Colonic mucosa (tissue), 4 donors: ENCODE data around the gene RNF149. TPM values are rescaled to one million over a fixed set of nuclear protein-coding genes. Genes with fewer than 3 reads are reported as not detected.

Source experiments
- DNase-seq: peaks from one replicate; pipeline ENCODE4 v3.0.0-alpha.2; 2020
- H3K27ac ChIP-seq: fragments of 200-600 bp; one replicate; pipeline ENCODE4 v1.8.0; 2021
- H3K27me3 ChIP-seq: fragments of 200-600 bp; one replicate; pipeline ENCODE4 v1.8.0; 2021
- H3K36me3 ChIP-seq: fragments of 200-600 bp; one replicate; pipeline ENCODE4 v1.8.0; 2021
- H3K4me1 ChIP-seq: fragments of 200-600 bp; one replicate; pipeline ENCODE4 v1.8.0; 2021; ENCODE audit warnings: mild to moderate bottlenecking
- H3K4me3 ChIP-seq: fragments of 200-600 bp; one replicate; pipeline ENCODE4 v1.8.0; 2021
- H3K9ac ChIP-seq, 2 donors: one replicate each; pipeline ENCODE4 v1.7.0; 2013; ENCODE audit warnings: control low read depth in 2 of 2, low read depth in 2 of 2, low read length in 2 of 2
- H3K9me3 ChIP-seq: fragments of 200-600 bp; one replicate; pipeline ENCODE4 v1.8.0; 2021
- intact Hi-C: fragments of 100-400 bp; cut with DNase I; formaldehyde crosslinking; loops from one replicate; pipeline ENCODE4 v1.14.1; 2022
- total RNA-seq, 2 donors: library from RNA; stranded (reverse); fragmentation: NEBNext Ultra II Directional in 1 of 2; extraction: Animal tissue kit (Norgen Biotek cat#: 25700) in 1 of 2; gene quantifications; one replicate each; pipeline ENCODE4 v1.2.1, GENCODE V29; 2021
- TF ChIP-seq, protein P1 (sequence below): fragments of 200-600 bp; IDR thresholded peaks from one replicate; pipeline ENCODE4 v1.8.0; 2022; ENCODE audit warnings: antibody characterized with exemption, mild to moderate bottlenecking
- donor health status: healthy.
- donor health status: DM: no; HTN: no; CAD: no.
- donor health status: DM: no; HTN: no; CAD: no.

Gene RNF149
- total RNA-seq, 2 donors from 2014 or later: 39.6 to 54.8 TPM

DNA sequence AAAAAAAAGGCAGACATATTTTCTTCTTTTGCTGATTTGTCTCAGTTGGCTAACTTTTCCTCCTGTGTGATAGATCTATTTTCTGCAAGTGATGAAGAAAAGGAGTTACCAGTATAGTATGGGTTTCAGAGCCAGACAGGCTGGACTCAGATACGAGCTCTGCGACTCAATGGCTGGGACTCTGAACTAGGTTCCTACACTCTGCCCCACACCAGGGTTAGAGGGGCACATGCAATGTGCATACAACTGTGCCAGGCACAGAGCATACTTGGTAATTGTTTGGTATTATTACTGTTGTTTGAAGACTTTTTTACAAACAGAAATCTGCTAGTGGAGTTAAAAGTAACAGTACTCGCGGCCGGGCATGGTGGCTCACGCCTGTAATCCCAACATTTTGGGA lies 21.8 kb downstream of the RNF149 start:
- DNase-seq: no peak
- Histone ChIP-seq H3K4me3 (no peak overlapping the region), H3K36me3 (peaks cover 19% of the 10 kb centered on the region), H3K9ac (no peak overlapping the region), H3K9me3 (no peaks in the 10 kb centered on the region), H3K27me3 (no peaks in the 10 kb centered on the region), H3K27ac (no peak overlapping the region), H3K4me1 (no peaks in the 10 kb centered on the region)
- TF ChIP-seq, protein P1, sequence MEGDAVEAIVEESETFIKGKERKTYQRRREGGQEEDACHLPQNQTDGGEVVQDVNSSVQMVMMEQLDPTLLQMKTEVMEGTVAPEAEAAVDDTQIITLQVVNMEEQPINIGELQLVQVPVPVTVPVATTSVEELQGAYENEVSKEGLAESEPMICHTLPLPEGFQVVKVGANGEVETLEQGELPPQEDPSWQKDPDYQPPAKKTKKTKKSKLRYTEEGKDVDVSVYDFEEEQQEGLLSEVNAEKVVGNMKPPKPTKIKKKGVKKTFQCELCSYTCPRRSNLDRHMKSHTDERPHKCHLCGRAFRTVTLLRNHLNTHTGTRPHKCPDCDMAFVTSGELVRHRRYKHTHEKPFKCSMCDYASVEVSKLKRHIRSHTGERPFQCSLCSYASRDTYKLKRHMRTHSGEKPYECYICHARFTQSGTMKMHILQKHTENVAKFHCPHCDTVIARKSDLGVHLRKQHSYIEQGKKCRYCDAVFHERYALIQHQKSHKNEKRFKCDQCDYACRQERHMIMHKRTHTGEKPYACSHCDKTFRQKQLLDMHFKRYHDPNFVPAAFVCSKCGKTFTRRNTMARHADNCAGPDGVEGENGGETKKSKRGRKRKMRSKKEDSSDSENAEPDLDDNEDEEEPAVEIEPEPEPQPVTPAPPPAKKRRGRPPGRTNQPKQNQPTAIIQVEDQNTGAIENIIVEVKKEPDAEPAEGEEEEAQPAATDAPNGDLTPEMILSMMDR: no peak
- intact Hi-C loops: no loop called here

DNA sequence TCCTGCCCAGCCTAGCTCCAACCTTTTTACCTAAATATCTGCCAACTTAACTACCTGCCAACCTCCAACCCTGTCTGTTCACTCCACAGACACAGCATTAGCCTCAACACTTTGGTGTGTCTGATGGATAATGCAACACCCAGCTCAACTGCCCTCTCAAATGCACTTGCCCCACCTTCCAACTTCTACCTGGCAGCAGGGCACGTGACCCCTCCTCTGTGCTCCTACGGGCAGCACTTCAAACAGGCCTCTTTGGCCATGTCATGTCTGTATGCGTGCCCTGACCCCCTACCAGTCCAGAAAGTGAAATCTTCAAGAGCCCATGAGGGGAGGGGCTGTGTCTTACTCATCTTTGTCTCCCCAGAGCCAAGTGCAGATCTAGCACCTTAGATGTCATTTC lies 25.5 kb downstream of the RNF149 start:
- Histone ChIP-seq H3K4me3 (no peak overlapping the region), H3K9ac (no peak overlapping the region), H3K27ac (no peak overlapping the region), H3K36me3 (peaks cover 18% of the 10 kb centered on the region), H3K9me3 (no peaks in the 10 kb centered on the region), H3K27me3 (no peaks in the 10 kb centered on the region), H3K4me1 (no peaks in the 10 kb centered on the region)
- TF ChIP-seq, protein P1: no peak
- DNase-seq: no peak
- intact Hi-C loops: no loop called here

DNA sequence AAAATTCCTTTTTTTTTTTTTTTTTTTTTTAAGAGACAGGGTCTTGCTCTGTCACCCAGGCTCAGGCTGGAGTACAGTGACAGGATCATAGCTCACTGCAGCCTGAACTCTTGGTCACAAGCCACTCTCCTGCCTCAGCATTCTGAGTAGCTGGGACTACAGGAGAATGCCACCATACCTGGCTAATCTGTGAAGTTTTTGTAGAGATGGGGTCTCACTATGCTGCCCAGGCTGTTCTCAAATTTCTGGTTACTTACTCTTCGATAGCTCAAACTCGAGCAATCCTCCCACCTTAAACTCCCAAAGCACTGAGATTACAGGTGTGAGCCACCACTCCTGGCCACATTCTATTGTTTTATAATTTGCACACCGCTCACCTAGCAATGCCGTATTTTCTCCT lies 27.0 kb downstream of the RNF149 start:
- no peak for DNase-seq
- Histone ChIP-seq H3K4me3 (no peak overlapping the region), H3K9ac (no peak overlapping the region), H3K27ac (no peak overlapping the region), H3K9me3 (no peaks in the 10 kb centered on the region), H3K27me3 (no peaks in the 10 kb centered on the region), H3K4me1 (no peaks in the 10 kb centered on the region), H3K36me3 (peaks cover 18% of the 10 kb centered on the region)
- intact Hi-C loops: no loop called here
- TF ChIP-seq, protein P1: no peak

DNA sequence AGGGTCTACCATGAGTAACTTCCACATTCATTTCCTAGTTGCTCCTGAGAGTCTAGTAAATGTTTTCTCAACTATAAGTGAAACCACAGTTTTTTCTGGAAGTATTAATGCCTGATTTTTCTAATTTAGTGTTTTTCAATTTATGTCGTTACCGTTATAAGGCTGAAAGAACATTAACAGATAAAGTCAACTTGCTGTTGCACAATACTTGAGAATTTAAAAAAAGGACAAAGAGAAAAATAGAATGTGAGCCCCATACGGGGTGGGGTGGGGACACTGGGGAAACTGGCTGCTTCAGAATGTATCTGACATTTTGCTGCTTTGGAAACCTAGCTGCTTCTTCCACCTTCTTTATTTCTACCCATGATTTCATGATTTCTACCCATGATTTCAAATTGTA lies 29.6 kb downstream of the RNF149 start:
- H3K4me1 ChIP-seq: no peaks in the 10 kb centered on the region
- no peaks in the 10 kb centered on the region for H3K27me3 ChIP-seq
- TF ChIP-seq, protein P1: no peak
- no peak overlapping the region for H3K4me3 ChIP-seq
- peaks cover 11% of the 10 kb centered on the region for H3K36me3 ChIP-seq
- DNase-seq: no peak
- H3K9ac ChIP-seq: no peak overlapping the region
- intact Hi-C loops: no loop called here
- no peak overlapping the region for H3K27ac ChIP-seq
- no peaks in the 10 kb centered on the region for H3K9me3 ChIP-seq

DNA sequence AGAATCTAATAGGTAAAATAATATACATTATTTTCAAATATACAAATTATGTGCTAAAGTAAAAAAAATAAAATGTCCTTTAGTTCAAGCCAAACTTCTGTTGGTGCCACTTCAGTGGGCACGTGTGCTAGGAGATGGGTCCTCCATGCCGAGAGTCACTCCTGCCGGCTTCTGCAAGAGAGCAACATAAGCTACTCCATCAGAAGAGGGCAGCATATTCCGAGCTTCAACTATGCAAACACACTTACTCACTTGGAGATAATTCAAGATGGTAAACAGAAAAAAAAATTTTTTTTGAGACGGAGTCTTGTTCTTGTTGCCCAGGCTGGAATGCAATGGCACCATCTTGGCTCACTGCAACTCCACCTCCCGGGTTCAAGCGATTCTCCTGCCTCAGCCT lies 31.4 kb downstream of the RNF149 start:
- H3K4me1 ChIP-seq: no peaks in the 10 kb centered on the region
- no peak for DNase-seq

More for the DNA sequence above, 31.4 kb downstream of the RNF149 start:
- H3K27ac ChIP-seq: no peak overlapping the region
- H3K36me3 ChIP-seq: peaks cover 19% of the 10 kb centered on the region
- intact Hi-C loops: no loop called here
- no peaks in the 10 kb centered on the region for H3K9me3 ChIP-seq
- no peak overlapping the region for H3K9ac ChIP-seq
- TF ChIP-seq, protein P1: peak; percentile 11
- no peaks in the 10 kb centered on the region for H3K27me3 ChIP-seq
- H3K4me3 ChIP-seq: no peak overlapping the region
